Thoracic aorta (tissue), 2 donors: ENCODE data around the gene TCHP. TPM values are rescaled to one million over a fixed set of nuclear protein-coding genes. Genes with fewer than 3 reads are reported as not detected.
A peak's percentile ranks its signal among the peaks of the same experiment; 100 is the strongest.

Experiments
- ATAC-seq: fragments of 150-250 bp; one replicate; pipeline ENCODE4 v1.8.0; 2017; ENCODE audit warnings: low read depth; ENCODE audit not compliant: insufficient number of reproducible peaks, low FRiP score
- DNase-seq: peaks from one replicate; pipeline ENCODE4 v3.0.0-alpha.2; 2020; ENCODE audit warnings: low spot score
- H3K27ac ChIP-seq, 2 donors: fragments of 200-600 bp; sonication (generic); 1 replicate in 1 of 2; 2 replicates in 1 of 2; pipeline ENCODE4 v1.5.1; 2016; ENCODE audit warnings: mild to moderate bottlenecking in 2 of 2, moderate library complexity in 2 of 2
- H3K27me3 ChIP-seq: fragments of 200-600 bp; sonication (generic); replicated peaks from 2 replicates; pipeline ENCODE4 v1.6.0; 2016; ENCODE audit warnings: mild to moderate bottlenecking; ENCODE audit not compliant: insufficient read depth
- H3K36me3 ChIP-seq: fragments of 200-600 bp; sonication (generic); one replicate; pipeline ENCODE4 v1.5.1; 2016
- H3K4me1 ChIP-seq, 2 donors: fragments of 200-600 bp; sonication (generic); 1 replicate in 1 of 2; 2 replicates in 1 of 2; pipeline versions ENCODE4 v1.5.1 to v1.6.0; 2016; ENCODE audit warnings: low read depth in 2 of 2, mild to moderate bottlenecking in 1 of 2; ENCODE audit not compliant: control insufficient read depth in 1 of 2
- H3K4me3 ChIP-seq: fragments of 200-600 bp; sonication (generic); 2 replicates; pipeline ENCODE4 v1.5.1; 2016; ENCODE audit warnings: mild to moderate bottlenecking
- H3K9me3 ChIP-seq: fragments of 200-600 bp; sonication (generic); 2 replicates; pipeline ENCODE4 v1.5.1; 2016
- total RNA-seq, 2 donors: library from RNA; depleted of rRNA; stranded (reverse); fragments of >200 nt; gene quantifications; one replicate each; pipeline versions ENCODE4 v1.1.0 to v1.2.3, GENCODE V29; 2016
- TF ChIP-seq, protein P1 (sequence below): fragments of 200-600 bp; sonication (generic); IDR thresholded peaks from one replicate; pipeline ENCODE4 v1.5.1; 2019; ENCODE audit warnings: antibody characterized with exemption

TCHP gene
- total RNA-seq, 2 donors from 2014 or later, result 13.5 to 36.9 TPM

- H3K4me3 ChIP-seq, result no peak overlapping the region
- ATAC-seq (no peak), DNase-seq (no peak)
- H3K36me3 ChIP-seq, result peaks cover 22% of the 10 kb centered on the region
- TF ChIP-seq, protein P1, sequence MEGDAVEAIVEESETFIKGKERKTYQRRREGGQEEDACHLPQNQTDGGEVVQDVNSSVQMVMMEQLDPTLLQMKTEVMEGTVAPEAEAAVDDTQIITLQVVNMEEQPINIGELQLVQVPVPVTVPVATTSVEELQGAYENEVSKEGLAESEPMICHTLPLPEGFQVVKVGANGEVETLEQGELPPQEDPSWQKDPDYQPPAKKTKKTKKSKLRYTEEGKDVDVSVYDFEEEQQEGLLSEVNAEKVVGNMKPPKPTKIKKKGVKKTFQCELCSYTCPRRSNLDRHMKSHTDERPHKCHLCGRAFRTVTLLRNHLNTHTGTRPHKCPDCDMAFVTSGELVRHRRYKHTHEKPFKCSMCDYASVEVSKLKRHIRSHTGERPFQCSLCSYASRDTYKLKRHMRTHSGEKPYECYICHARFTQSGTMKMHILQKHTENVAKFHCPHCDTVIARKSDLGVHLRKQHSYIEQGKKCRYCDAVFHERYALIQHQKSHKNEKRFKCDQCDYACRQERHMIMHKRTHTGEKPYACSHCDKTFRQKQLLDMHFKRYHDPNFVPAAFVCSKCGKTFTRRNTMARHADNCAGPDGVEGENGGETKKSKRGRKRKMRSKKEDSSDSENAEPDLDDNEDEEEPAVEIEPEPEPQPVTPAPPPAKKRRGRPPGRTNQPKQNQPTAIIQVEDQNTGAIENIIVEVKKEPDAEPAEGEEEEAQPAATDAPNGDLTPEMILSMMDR, result no peak
- H3K27me3 ChIP-seq, result no peaks in the 10 kb centered on the region
- H3K27ac ChIP-seq, result peak overlapping the region in 1 of 2 donors; percentile 10
- H3K4me1 ChIP-seq, result peaks cover 0 to 17% of the 10 kb centered on the region in 2 donors
- H3K9me3 ChIP-seq, result no peaks in the 10 kb centered on the region
These were observed 62.3 kb downstream of the TCHP start for GRCh38 chr12:109962398-109962797.

GRCh38 chr12:109963330-109963729, 63.3 kb downstream of the TCHP start:
- H3K36me3 ChIP-seq, result peaks cover 22% of the 10 kb centered on the region
- H3K27me3 ChIP-seq, result no peaks in the 10 kb centered on the region
- ATAC-seq (no peak), DNase-seq (no peak)
- H3K4me3 ChIP-seq, result no peak overlapping the region
- peaks cover 0 to 17% of the 10 kb centered on the region in 2 donors for H3K4me1 ChIP-seq
- H3K27ac ChIP-seq, result no peak overlapping the region
- TF ChIP-seq, protein P1, result no peak
- no peaks in the 10 kb centered on the region for H3K9me3 ChIP-seq

DNA sequence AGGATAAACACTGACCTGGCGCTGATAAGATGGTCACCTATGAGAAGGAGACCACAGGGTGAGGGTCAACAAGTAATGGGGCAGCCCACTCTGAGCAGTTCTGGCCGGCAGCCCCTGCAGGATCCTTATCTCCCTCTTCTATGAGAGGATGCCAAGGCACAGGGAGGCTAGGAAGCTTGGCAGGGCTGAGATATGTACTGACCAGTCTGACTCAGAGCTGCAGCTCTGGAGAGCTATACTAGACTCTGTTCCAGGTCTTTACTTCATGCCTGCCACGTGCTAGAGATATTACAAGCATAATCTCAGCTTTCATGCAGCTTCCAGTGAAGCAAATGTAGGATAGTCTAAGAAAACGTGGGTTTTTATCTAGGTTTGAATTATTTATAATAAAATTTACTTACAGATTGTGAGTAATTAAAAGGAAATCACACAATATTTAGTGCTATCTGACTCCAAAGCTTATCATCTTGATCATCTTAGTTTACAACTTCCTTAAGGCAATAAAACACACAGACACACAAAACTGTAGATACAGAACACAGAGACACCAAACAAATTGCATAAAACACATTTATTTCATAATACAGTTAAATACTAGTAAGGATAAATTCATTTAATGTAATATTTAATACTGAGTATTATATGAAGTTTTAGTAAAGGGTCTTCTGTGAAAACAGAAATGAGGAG, 63.8 kb downstream of the TCHP start:
- H3K9me3 ChIP-seq, result no peaks in the 10 kb centered on the region
- DNase-seq (no peak), ATAC-seq (peak; percentile 42)
- no peaks in the 10 kb centered on the region for H3K27me3 ChIP-seq
- peaks cover 0 to 17% of the 10 kb centered on the region in 2 donors for H3K4me1 ChIP-seq
- TF ChIP-seq, protein P1, result no peak
- H3K27ac ChIP-seq, result no peak overlapping the region
- peaks cover 22% of the 10 kb centered on the region for H3K36me3 ChIP-seq
- no peak overlapping the region for H3K4me3 ChIP-seq

DNA sequence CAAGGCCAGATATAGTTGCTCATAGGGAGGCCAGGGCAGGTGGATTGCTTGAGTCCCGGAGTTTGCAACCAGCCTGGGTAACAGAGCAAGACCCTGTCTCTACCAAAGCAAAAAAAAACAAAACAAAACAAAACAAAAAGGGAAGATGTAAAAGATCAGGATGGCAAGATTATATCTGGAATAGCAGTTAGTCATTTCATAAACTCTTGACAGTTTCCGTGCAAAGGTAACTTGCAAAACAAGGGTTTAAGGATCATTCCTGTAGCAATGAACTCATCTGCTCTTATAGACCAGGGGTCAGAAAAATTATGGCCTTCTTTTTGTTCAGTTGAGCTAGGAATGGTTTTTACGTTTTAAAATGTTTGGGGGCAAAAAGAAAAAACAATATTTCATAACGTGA, 66.5 kb downstream of the TCHP start:
- ATAC-seq (no peak), DNase-seq (no peak)
- Histone ChIP-seq H3K27me3 (no peaks in the 10 kb centered on the region), H3K4me1 (peaks cover 0 to 15% of the 10 kb centered on the region in 2 donors), H3K4me3 (no peak overlapping the region), H3K9me3 (no peaks in the 10 kb centered on the region), H3K27ac (no peak overlapping the region), H3K36me3 (peaks cover 21% of the 10 kb centered on the region)
- TF ChIP-seq, protein P1, result no peak

DNA sequence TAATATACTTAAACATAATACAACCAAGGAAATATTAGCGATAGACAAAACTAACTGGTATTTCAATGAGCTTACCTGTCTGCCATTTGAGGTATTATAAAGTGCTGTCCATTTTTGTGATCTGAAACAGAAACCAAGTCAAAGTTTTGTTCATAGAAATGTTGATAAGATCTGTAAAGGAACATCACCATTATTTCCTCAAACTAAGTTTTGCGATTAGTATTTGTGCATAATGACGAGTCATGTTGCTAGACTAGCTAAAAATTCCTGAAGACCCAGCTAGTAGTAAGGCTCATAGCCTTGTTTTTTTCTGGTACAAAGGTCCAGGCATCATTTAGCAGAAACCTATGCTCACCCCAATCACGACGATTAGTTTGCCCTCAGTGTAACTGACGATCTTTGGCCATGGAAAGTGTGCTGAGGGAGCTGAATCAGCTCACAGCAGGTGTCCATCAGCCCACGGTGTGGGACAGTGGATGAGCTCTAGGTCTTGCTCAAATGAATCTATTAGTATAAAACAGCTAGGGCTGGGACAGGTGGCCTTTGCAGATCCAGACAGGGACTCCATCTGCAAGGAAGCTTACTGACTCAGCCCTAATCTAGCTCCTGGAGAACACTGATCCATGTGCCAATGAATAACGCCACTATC, 67.4 kb downstream of the TCHP start:
- TF ChIP-seq, protein P1, result no peak
- H3K4me1 ChIP-seq, result peaks cover 0 to 9% of the 10 kb centered on the region in 2 donors
- H3K4me3 ChIP-seq, result no peak overlapping the region
- no peaks in the 10 kb centered on the region for H3K9me3 ChIP-seq
- H3K36me3 ChIP-seq, result peaks cover 21% of the 10 kb centered on the region
- no peaks in the 10 kb centered on the region for H3K27me3 ChIP-seq
- ATAC-seq (no peak), DNase-seq (no peak)
- no peak overlapping the region for H3K27ac ChIP-seq

Other genes with a start within 250 kb of the TCHP start
- gene FAM222A, start 186.4 kb upstream of the TCHP start, total RNA-seq, result 1 to 10 TPM in 1 of 2 donors, under 1 TPM in 1; 0.68 to 2.9 TPM
- gene TRPV4, start 66.9 kb upstream of the TCHP start, total RNA-seq, result 1 to 10 TPM; 2.0 to 5.7 TPM
- 10 to 100 TPM; 42.4 to 48.9 TPM for gene GLTP, start 19.7 kb upstream of the TCHP start, total RNA-seq
- 10 to 100 TPM; 45.2 to 71.5 TPM for gene GIT2, start 96.1 kb downstream of the TCHP start, total RNA-seq
- 10 to 100 TPM; 69.1 to 83.7 TPM for gene ANKRD13A, start 99.2 kb downstream of the TCHP start, total RNA-seq
- 10 to 100 TPM in 1 of 2 donors, 1 to 10 TPM in 1; 6.4 to 18.1 TPM for gene C12orf76, start 148.2 kb downstream of the TCHP start, total RNA-seq
- 10 to 100 TPM in 1 of 2 donors, 1 to 10 TPM in 1; 9.3 to 17.4 TPM for gene IFT81, start 224.1 kb downstream of the TCHP start, total RNA-seq